Activated T-cell treated with anti-CD3 and anti-CD28 coated beads, Interleukin-2, amount 50 U/mL, for 72 hours (primary cell): ENCODE results near the gene MRPL45. TPM values are rescaled to one million over a fixed set of nuclear protein-coding genes. Genes with fewer than 3 reads are reported as not detected.

ENCODE experiments used
- ATAC-seq, 2 donors: fragments of 150-1000 bp; cut with Tn5 transposase; replicated peaks in 1 of 2; 2 replicates each; pipeline ENCODE4 v1.10.0; 2021; ENCODE audit warnings: moderate library complexity in 2 of 2, mild to moderate bottlenecking in 1 of 2
- DNase-seq, 2 donors: peaks; one replicate each; pipeline ENCODE4 v3.0.0; 2021 to 2022; ENCODE audit warnings: mixed read lengths in 1 of 2
- H3K27ac Mint-ChIP-seq: one replicate; pipeline ENCODE4 v1.8.0; 2022; ENCODE audit warnings: mild to moderate bottlenecking, moderate library complexity, mixed read lengths
- H3K27me3 Mint-ChIP-seq: one replicate; pipeline ENCODE4 v1.8.0; 2022; ENCODE audit warnings: low read depth, mixed read lengths
- H3K36me3 Mint-ChIP-seq, 2 donors: one replicate each; pipeline ENCODE4 v1.8.0; 2022; ENCODE audit warnings: mixed read lengths in 2 of 2, mild to moderate bottlenecking in 1 of 2; ENCODE audit not compliant: insufficient read depth in 2 of 2
- H3K4me1 Mint-ChIP-seq: one replicate; pipeline ENCODE4 v1.8.0; 2022; ENCODE audit warnings: low read depth, mixed read lengths
- H3K4me3 Mint-ChIP-seq, 2 donors: one replicate each; pipeline ENCODE4 v1.8.0; 2022; ENCODE audit warnings: mild to moderate bottlenecking in 2 of 2, mixed read lengths in 2 of 2, moderate library complexity in 2 of 2
- H3K9me3 Mint-ChIP-seq, 2 donors: one replicate each; pipeline ENCODE4 v1.8.0; 2022; ENCODE audit warnings: mixed read lengths in 2 of 2
- total RNA-seq, 2 donors: library from RNA; stranded (reverse); gene quantifications; one replicate each; pipeline ENCODE4 v1.2.3, GENCODE V29; 2022

The MRPL45 gene
- total RNA-seq, 2 donors from 2014 or later, result 54.9 to 67.1 TPM

DNA sequence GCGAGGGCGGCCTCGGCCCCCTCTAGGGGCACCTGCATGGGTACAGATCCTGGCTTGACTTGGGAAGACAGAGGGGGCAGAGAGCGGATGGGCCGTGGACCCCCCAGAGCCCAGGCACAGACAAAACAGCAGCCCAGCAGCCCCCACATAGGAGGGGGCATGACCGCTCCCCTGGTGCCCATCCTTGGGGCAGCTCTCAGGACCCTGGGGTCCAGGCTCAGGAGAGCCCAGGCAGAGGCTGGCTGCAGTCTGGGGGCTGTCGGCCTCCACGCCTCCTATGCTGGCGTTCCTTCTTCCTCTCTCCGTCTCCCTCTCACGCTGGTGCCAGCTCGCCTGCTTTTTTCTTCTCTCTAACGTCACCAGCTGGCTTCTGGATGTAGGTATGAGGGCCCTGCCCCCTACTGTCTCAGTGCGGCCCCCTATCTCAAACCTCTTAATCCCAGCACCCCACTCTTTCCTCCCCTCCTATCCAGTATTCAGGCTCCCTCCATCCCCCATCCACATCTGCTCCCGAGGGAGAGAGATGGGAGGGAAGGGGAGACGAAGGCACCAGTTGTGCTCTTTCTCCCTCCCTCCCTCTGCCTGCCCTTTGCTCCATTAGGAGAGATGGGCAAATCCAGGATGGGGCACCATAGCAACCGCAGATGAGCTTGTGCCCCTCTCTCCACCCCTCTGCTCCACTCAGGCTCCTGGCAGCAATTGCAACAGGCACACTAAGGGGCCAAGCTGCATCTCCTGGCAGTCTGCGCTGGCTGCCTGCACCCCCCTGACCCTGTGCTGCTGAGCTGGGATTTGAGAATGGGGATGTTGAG is 46.8 kb downstream of the MRPL45 start, which contains the start of gene GPR179:
Gene GPR179 (minus strand): TSS at position 349 of the 812 bp plus-strand sequence. CDS start 167 bp downstream, at position 182.
- H3K36me3 Mint-ChIP-seq, result no peaks in the 10 kb centered on the region
- no peaks in the 10 kb centered on the region for H3K9me3 Mint-ChIP-seq
- H3K27ac Mint-ChIP-seq, result no peak within 1 kb of the TSS
- H3K27me3 Mint-ChIP-seq, result no peaks in the 10 kb centered on the region
- H3K4me3 Mint-ChIP-seq, result no peak within 1 kb of the TSS
- ATAC-seq (no peak), DNase-seq (no peak)
- peaks cover under 1% of the 10 kb centered on the region for H3K4me1 Mint-ChIP-seq

DNA sequence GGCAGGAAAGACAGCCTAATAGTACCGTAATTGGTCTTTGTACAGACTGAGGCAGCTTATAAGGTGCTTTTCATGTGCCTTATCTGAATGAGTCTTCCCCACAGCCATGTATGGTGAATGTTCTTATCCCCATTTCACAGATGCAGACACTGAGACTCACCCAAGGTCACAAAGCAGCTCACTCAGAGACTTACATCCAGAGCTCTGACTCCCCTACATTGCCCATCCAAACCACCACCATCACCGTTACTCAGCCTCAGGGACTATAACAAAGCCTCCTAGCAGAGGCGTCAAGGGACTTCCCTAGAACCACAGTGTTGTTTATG is 47.4 kb downstream of the MRPL45 start:
- Mint-ChIP-seq H3K27ac (no peak overlapping the region), H3K4me3 (no peak overlapping the region), H3K27me3 (no peaks in the 10 kb centered on the region), H3K9me3 (no peaks in the 10 kb centered on the region), H3K36me3 (no peaks in the 10 kb centered on the region), H3K4me1 (peaks cover 7% of the 10 kb centered on the region)
- ATAC-seq, result no peak
- no peak for DNase-seq

DNA sequence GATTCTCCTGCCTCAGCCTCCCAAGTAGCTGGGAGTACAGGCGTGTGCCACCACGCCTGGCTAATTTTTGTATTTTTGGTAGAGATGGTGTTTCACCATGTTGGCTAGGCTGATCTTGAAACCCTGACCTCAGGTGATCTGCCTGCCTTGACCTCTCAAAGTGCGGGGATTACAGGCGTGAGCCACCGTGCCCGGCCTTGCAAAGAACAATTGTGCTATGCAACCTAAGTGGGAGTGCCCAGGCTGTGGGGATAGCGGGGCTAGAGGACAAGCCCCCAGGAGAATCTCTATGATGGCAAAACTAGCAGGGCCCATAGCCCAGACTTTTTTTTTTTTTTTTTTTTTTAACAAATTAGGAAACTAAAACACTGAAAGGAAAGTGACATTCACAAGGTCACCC is 48.8 kb downstream of the MRPL45 start:
- ATAC-seq, result no peak
- no peak for DNase-seq
- H3K27me3 Mint-ChIP-seq, result no peaks in the 10 kb centered on the region
- no peak overlapping the region for H3K27ac Mint-ChIP-seq
- no peaks in the 10 kb centered on the region for H3K36me3 Mint-ChIP-seq
- no peak overlapping the region for H3K4me3 Mint-ChIP-seq
- no peaks in the 10 kb centered on the region for H3K9me3 Mint-ChIP-seq
- peaks cover 14% of the 10 kb centered on the region for H3K4me1 Mint-ChIP-seq

DNA sequence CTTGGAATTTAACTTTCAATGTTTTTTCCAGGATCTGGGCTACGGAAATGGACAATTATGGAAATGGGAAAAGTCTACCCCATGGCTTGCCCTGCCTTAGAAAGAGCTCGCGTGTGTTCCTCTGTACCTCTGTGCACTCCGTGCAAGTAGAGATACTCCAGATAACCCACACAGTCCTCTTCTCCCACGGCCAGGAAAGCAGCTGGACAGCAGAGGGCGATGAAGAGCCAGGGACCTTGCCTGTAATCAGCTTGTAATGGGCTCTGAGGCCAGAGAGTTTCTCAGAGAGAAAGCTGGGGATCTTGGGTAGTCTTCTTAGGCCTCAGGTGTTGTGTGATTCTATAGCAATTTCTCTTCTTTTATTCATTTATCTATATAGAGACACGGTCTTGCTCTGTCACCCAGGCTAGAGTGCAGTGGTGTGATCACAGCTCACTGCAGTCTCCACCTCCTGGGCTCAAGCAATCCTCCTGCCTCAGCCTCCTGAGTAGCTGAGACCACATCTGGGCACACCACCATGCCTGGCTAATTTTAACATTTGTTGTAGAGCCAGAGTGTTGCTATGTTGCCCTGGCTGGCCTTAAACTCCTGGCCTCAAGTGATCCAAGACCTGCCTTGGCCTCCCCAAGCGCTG is 52.2 kb downstream of the MRPL45 start:
- ATAC-seq (peak; percentile 41 to 51), DNase-seq (peak; percentile 84 to 86)
- peaks cover 27% of the 10 kb centered on the region for H3K4me1 Mint-ChIP-seq
- H3K27me3 Mint-ChIP-seq, result no peaks in the 10 kb centered on the region
- peak overlapping the region in 1 of 2 donors; percentile 3 for H3K4me3 Mint-ChIP-seq
- H3K9me3 Mint-ChIP-seq, result no peaks in the 10 kb centered on the region
- H3K36me3 Mint-ChIP-seq, result no peaks in the 10 kb centered on the region
- H3K27ac Mint-ChIP-seq, result no peak overlapping the region

DNA sequence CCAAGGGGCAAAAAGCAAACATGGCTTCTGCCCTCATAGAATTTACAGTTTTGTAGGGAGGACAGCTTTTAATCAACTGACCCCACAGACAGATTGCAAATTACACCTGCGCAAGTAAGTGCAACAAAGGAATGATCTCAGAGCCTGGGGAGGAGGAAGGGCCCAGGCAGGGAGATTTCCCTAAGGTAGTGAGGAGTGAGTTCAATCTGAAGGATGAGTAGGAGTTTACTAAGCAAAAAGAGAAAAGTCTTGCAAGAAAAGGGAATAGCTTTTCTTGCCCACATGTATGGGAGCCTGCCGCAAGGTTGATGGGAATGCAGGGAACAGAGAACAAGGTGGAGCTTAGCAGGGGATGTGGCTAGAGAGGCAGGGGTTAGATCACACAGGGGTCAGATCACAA is 53.1 kb downstream of the MRPL45 start:
- DNase-seq, result no peak
- Mint-ChIP-seq H3K27me3 (no peaks in the 10 kb centered on the region), H3K4me1 (peaks cover 35% of the 10 kb centered on the region), H3K4me3 (peak overlapping the region in 1 of 2 donors; percentile 22), H3K9me3 (no peaks in the 10 kb centered on the region), H3K27ac (no peak overlapping the region), H3K36me3 (no peaks in the 10 kb centered on the region)
- no peak for ATAC-seq

DNA sequence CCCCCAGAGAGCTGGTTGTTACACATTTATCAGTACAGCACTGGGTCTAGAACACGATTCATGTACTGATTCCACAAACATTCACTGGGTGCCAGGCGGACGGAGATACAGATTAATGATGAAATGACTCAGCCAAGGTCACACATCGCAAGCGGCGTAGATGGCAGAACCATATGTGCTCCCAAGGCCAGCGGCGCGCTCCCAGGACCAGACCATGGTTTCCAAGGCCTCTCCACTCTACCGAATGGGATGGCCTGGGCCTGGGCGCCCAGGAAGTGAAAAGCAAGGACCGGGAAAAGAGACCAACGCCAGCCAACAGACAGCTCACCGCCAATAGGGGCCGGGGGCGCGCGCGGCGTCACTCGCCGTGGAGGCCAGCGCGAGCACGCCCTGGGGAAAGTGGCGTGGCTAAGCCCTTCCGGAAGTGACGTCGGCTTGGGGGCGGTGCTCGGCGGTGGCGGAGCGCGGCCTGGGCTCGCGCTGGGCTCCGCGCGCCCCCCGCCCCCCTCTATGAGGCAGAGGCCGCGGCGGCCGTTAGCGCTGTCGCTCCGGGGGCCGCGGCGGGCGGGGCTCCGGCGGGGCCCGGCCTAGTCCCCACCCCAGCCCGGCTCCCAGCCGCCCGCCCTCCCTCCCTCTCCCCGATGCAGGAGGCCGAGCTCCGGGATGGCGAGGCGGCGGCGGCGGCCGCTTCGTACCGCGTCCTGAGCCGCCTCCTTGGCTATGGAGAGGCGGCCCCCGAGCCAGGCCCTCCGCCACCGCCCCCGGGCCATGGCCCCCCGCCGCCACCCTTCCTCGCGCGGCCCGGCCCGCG is 54.6 kb downstream of the MRPL45 start, which contains the start of gene SOCS7:
Gene SOCS7 (plus strand): TSS at position 433 of the 811 bp plus-strand sequence. CDS start 209 bp downstream, at position 642.
- Mint-ChIP-seq H3K36me3 (no peaks in the 10 kb centered on the region), H3K9me3 (no peaks in the 10 kb centered on the region), H3K4me1 (peaks cover 49% of the 10 kb centered on the region), H3K27ac (peak within 1 kb of the TSS; percentile 95), H3K27me3 (no peaks in the 10 kb centered on the region), H3K4me3 (peak within 1 kb of the TSS; percentile 88 to 97)
- DNase-seq, result peak; percentile 94 to 96
- ATAC-seq, result peak; percentile 95 to 96

DNA sequence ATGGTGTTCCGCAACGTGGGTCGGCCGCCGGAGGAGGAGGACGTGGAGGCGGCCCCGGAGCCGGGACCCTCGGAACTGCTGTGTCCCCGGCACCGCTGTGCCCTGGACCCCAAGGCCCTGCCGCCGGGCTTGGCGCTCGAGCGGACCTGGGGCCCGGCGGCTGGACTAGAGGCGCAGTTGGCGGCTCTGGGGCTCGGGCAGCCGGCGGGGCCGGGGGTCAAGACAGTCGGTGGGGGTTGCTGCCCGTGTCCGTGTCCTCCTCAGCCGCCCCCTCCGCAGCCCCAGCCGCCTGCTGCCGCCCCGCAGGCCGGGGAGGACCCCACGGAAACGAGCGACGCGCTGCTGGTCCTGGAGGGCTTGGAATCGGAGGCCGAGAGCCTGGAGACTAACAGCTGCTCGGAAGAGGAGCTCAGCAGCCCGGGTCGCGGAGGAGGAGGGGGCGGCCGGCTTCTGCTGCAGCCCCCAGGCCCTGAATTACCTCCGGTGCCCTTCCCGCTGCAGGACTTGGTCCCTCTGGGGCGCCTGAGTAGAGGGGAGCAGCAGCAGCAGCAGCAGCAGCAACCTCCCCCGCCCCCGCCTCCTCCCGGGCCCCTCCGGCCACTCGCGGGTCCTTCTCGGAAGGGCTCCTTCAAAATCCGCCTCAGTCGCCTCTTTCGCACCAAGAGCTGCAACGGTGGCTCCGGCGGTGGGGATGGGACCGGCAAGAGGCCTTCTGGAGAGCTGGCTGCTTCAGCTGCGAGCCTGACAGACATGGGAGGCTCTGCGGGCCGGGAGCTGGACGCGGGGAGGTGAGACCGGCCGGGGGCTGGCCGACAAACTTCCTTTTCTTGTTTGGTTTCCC is 55.5 kb downstream of the MRPL45 start:
- ATAC-seq (peak in 1 of 2 donors; percentile 1), DNase-seq (peak; percentile 22 to 34)
- peak overlapping the region; percentile 79 to 84 for H3K4me3 Mint-ChIP-seq
- no peaks in the 10 kb centered on the region for H3K9me3 Mint-ChIP-seq
- no peaks in the 10 kb centered on the region for H3K27me3 Mint-ChIP-seq
- H3K4me1 Mint-ChIP-seq, result peaks cover 57% of the 10 kb centered on the region
- H3K27ac Mint-ChIP-seq, result no peak overlapping the region
- H3K36me3 Mint-ChIP-seq, result no peaks in the 10 kb centered on the region

DNA sequence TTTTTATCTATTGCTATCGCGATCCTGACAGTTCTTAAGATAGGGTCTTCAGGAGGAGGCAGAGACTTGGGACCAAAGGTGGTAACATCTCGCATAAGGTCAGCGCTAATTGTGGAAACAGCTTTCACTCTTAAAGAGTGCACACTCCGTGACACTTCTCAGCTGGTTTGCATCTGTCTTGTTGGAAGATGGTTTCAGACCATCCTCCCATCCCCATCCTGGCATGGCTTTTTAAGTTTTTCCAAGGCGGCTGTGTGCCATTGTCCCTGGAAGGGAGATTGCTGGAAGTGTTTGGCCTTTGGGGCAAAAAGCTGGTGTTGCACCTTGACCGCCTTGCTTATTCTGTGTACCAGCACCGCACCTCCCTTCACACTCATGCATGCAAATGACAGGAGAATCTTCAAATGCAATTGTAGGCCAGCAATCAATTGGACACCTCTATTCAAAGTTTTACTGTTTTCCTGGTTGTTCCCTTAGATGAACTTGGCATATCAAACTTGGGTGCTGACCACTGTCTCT is 56.2 kb downstream of the MRPL45 start:
- Mint-ChIP-seq H3K9me3 (no peaks in the 10 kb centered on the region), H3K4me3 (peak overlapping the region; percentile 79 to 84), H3K36me3 (no peaks in the 10 kb centered on the region), H3K27ac (no peak overlapping the region), H3K4me1 (peaks cover 60% of the 10 kb centered on the region), H3K27me3 (no peaks in the 10 kb centered on the region)
- DNase-seq, result no peak
- ATAC-seq, result no peak

DNA sequence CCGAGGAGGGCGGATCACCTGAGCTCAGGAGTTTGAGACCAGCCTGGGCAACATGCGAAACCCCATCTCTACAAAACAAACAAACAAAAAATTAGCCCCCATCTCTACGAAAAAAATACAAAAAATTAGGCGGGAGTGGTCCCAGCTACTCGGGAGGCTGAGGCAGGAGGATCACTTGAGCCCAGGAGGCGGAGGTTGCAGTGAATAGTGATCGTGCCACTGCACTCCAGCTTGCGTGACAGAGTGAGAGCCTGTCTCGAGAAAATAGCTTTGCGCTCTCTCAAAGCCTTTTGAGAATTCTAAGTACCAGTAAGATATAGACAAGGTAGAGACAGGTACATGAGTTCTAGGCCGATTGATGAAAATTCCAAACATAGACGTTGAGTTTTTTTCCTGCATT is 56.7 kb downstream of the MRPL45 start:
- Mint-ChIP-seq H3K36me3 (no peaks in the 10 kb centered on the region), H3K9me3 (no peaks in the 10 kb centered on the region), H3K27ac (no peak overlapping the region), H3K4me1 (peaks cover 60% of the 10 kb centered on the region), H3K4me3 (peak overlapping the region; percentile 79 to 84), H3K27me3 (no peaks in the 10 kb centered on the region)
- ATAC-seq (no peak), DNase-seq (no peak)

DNA sequence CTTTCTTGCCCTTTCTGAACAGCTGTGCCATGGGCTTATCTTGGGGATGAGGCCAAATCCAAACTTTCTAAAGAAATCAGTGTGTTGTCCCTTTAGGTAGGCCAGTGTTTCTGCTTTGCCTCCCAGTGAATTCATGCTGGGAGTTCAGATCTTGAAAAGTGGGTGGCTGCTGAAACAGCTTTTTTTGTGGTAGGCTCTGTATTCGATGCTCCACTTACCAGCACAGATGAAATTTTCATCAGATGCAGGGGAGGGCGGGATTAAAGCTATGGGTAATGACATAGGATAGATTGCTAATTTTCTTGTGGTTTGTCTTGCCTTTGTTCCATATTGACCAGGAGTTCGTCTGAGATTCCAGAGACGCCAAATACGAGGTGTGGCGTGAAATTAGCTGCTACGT is 57.5 kb downstream of the MRPL45 start:
- Mint-ChIP-seq H3K36me3 (no peaks in the 10 kb centered on the region), H3K27me3 (no peaks in the 10 kb centered on the region), H3K27ac (peak overlapping the region; percentile 8), H3K9me3 (no peaks in the 10 kb centered on the region), H3K4me3 (peak overlapping the region; percentile 79 to 84), H3K4me1 (peaks cover 54% of the 10 kb centered on the region)
- DNase-seq, result no peak
- ATAC-seq, result no peak

DNA sequence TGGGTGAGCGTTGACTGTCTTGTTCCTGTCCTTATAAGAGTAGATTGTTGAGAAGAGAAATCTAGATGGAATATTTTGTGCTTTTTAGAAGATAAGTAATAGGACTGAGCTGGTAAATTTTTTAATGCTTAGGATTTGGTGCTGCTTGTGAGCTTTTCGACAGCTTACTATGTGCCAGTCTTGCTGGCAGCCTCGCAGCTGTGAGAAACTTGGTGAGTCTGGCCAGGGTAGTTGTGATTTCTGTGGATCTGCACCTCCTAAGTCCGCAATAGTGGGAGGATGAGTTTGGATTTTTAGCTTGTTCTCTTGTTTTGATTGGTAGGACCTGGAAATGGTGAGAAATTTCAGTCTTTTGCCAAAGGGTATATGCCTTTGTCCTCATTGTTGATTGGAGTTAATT is 58.3 kb downstream of the MRPL45 start:
- Mint-ChIP-seq H3K27me3 (no peaks in the 10 kb centered on the region), H3K27ac (no peak overlapping the region), H3K4me1 (peaks cover 52% of the 10 kb centered on the region), H3K36me3 (no peaks in the 10 kb centered on the region), H3K9me3 (no peaks in the 10 kb centered on the region), H3K4me3 (peak overlapping the region in 1 of 2 donors; percentile 10)
- no peak for DNase-seq
- no peak for ATAC-seq

DNA sequence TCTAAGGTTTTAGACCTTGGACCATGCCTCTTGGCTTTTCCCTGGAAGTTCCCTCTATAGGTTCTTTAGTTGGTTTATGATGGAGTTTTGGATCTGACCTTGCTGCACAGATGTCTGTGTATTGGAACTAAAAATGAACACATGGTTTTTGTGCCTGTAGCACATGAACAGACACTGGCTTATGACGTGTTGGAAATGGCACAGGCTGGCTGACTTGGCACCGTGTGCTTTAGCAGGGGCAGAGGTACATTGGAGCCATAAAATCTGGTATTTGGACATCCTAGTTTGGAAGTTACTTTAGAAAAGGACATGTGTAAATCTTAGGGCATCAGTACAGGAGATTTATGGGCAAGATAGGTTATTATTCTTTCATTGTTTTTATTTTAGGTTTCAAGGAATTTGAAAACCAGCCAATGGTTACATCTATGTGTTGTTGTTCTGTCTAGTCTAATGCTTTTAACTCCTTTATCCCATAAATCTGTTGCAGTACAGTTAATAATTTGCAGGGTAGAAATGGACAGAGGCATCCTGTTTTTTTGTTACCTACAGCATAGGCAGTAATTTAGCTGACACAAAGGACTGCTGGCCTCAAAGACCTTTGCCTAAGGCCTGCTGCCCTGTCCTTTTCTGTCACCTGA is 60.6 kb downstream of the MRPL45 start:
- Mint-ChIP-seq H3K9me3 (no peaks in the 10 kb centered on the region), H3K27ac (no peak overlapping the region), H3K4me1 (peaks cover 47% of the 10 kb centered on the region), H3K4me3 (no peak overlapping the region), H3K27me3 (no peaks in the 10 kb centered on the region), H3K36me3 (no peaks in the 10 kb centered on the region)
- DNase-seq (no peak), ATAC-seq (no peak)
